NCI-H526 (cell line): ENCODE measurements around the gene STAM2.
A peak's percentile ranks its signal among the peaks of the same experiment; 100 is the strongest.
"Not testable (repeated sequence)": the region's sequence is repeated elsewhere in the genome, so short reads cannot be mapped to it uniquely, and the experiment has no call there.

Experiments
- DNase-seq, 2 experiments: peaks; one replicate each; lab custom pipeline; 2025; lab: John Stamatoyannopoulos, UW

Gene STAM2

DNA sequence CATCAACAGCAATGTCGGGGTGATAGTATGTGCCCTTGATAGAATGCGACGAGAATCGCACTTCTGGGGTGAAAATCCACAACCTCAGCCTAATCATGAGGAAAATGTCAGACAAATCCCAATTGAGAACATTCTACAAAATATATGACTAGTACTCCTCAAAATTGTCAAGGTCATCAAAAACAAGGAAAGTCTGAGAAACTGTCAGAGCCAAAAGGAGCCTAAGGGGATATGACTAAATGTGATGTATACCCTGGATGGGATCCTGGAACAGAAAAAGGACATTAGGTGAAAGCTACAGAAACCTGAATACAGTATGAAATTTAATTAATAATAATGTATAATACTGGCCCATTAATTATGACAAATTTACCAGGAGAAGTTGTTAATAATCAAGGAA lies 69.1 kb downstream of the STAM2 start:
- no peak for DNase-seq

DNA sequence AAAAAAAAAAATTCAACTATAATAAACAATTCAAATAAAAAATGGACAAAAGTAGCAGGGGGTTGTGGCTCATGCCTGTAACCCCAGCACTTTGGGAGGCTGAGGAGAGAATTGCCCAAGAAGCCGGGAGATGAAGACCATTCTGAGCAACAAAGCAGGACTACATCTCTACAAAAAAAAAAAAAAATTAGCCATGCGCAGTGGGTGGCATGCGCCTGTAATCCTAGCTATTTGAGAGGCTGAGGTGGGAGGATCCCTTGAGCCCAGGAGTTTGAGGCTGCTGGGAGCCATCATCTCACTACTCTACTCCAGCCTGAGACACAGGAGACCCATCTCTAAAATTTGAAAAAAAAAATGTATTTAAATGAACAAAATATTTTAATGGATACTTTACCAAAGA lies 72.3 kb downstream of the STAM2 start:
- no peak for DNase-seq

DNA sequence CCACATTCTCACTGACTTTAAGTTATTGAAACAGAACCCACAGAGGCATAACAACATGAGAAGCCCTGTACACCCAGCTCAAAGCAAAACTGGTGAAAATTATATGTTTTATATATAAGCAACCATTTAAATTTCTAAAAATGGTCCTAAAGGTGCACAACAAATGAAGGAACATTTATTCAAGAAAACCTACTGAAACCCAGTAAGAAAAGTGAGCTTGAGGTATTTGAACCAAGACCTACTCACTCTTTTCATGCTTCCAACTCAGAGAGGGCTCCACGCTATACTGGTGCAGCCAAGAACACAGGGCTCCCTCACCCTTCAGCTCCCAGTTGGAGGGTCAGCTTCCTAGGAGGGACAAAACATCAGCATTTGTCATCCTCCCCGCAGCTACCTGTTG lies 74.6 kb downstream of the STAM2 start:
- no peak for DNase-seq

DNA sequence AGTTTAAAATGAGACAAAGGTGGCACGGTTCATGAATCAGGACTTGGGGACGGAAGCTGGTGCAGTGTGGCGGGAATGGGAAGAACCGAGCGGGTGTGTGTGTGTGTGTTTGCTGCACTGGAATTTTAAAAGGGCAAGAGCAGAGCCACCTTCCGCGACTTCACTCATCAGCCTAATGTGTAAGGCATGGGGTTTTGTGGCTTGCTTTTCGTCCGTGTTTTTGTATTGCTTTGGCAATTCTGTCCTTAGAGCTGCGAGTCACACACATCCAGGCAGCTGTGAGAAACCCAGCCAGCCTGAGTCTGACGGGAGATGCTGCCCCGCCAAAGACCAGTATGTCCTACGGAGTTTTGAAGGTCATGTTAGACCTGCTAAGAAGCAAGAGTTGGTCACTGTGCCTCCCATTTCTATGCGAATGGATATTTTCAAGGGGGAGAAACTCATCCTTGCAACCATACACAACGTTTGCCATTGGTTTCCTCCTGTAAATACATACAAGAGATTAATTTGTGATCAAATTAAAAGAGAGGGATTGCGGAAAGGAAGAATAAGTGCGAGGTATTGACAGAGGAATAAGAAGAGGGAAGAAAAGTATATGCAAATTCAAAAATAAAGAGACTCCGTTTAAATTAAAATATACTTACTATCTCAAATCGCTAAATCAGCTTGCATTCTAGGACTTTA lies 76.1 kb downstream of the STAM2 start:
- peak in 1 of 2 experiments; percentile 44 for DNase-seq

DNA sequence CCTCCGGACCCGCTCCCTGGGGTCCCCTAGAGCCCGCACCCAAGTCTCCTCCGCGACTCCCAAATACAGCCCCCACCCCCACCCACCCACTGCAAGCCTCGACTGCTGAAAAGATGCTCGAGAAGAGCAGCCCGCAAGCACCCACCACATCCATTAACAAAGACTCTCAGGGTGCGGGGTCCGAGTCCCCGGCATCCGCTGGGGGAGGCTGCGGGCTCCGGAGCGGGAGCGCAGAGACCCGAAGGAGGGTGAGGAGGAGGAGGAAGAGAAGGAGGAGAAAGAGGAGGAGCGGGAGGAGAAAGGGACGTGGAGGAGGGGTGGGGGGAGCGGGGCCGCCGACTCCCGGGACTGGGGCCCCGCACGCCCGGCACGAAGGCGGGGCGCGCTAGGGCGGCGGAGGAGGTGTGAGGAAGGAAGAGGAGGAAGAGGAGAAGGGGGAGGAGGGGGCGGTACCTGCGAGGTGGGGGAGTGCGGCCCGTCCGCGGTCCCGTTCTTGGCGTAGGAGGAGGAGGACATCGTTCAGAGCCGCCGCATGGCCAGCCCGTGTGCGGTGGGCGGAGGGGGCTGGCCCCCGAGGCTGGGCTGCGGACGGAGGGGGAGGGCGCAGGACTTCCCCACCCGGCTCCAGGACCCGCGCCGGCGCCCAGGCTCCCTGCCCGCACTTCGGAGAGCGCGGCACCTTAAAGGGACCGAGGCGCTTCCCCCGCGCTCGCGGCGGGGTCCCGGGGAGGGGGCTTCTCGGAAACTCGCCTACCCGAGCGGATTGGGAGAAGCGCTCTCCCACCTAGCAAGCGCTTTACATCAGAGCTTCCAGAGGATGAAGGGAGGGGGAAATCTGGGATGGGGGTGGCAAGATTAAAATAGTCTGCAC lies 76.8 kb downstream of the STAM2 start, which contains the start of gene CACNB4:
Gene CACNB4 (minus strand): TSS at position 549 of the 871 bp plus-strand sequence.
- peak in 1 of 2 experiments; percentile 44 for DNase-seq

DNA sequence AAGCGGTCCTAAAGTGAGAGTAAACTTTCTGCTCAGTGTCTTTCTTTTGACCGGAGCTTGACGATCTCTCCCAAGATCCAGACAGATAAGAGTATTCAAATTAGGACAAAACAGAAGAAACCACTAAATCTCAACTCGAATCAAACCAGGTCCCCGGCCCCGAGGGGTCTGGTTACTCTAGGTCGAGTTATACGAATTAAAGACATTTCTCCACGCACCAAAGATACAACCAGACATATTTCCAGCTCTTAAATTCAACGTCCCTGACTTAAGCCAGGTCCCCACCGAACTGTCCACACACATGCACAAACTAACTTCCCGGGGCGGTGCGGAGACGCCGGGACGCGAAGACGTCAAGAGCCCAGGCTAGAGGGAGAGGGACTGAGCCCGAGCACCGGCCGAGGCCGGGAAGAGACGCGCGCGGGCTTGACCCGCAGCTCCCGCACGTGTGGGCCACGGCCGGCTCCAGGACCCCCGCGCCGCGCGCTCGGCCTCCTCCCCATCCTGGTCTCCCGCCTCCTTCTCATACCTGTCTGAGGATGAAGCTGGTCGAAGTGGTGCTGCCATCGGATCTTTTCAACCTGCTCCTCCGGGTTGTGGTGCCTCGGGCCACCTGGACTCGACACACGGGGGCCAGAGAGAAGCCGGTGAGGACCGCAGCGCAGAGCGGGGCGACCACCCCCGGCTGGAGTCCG lies 77.6 kb downstream of the STAM2 start:
- peak in 1 of 2 experiments; percentile 21 for DNase-seq

DNA sequence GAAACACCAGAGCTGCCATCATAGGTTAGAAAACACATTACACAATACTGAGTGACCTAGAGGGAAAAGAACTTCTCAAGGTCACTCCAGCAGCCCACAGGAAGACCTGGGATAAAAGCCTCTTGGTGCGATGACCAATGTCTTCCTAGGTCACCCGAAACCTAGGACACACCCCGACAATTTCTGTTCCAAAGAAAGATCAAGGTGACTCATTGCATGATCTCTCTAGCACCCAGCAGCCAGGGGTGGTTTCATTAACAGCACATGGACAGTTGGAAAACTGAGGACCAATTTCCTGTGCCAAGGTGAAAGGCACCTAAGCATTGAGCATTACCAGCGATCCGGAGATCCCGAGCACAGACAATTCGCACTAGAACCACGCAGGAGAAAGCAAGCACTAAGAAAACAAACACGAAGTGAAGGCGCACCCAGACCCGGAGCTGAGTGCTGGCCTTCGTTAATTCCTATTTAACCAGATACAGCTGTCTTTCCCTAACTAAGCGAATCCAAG lies 78.2 kb downstream of the STAM2 start:
- peak in 1 of 2 experiments; percentile 19 for DNase-seq

DNA sequence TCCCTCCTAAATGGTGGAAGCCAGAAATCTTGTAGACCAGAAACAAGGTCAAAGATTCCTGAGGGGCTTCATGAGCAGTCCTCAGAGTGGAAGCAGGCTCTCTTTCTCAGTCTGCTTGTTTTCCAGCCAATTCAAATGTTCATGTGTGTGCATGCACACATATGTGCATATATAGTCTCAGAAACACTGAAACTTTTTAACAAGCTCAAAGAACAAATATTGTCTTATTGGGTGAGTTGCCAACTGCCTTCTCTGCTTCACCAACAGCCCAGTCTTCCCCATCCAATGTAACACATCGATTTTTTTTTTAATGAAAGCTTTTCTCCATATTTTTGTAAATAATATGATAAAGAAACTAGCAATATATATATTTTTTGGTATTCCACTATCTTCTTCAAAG lies 80.4 kb downstream of the STAM2 start:
- no peak for DNase-seq

DNA sequence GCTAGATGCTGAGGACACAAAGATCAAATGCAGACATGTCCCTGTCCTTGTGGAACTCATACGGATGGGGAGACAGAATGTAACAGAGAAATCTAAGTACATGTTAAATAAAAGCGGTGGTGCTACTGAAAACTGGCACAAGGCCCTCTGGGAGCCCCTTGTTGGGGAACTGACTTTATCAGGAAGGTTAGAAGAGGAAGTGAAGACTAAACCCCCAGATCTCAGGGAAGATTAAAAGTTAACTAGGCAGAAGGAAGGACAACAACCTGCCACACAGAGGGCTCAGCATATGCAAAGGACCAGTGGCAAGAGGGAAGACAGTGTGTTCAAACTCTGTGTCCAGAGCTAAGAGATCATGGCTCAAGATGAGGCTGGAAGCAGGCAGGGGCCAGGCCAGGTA lies 81.5 kb downstream of the STAM2 start:
- no peak for DNase-seq

DNA sequence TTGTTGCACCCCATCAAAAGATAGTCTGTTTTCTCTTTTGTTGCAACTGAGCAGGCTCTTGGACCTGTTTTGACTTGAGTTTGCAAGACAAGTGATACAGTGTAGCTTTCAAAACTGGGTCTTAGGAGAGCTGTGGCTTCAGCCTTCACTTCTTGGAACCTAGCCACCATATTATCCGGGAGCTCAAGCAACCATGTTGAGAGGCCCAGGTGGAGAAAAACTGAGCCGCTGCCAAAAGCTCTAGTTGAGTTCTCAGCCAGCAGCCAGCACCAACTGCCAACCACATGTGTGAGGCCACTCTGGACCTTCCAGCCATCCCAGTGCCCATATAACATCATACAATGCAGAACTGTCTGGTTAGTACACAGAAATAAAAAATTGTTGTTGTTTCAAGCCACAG lies 82.1 kb downstream of the STAM2 start:
- DNase-seq = no peak

DNA sequence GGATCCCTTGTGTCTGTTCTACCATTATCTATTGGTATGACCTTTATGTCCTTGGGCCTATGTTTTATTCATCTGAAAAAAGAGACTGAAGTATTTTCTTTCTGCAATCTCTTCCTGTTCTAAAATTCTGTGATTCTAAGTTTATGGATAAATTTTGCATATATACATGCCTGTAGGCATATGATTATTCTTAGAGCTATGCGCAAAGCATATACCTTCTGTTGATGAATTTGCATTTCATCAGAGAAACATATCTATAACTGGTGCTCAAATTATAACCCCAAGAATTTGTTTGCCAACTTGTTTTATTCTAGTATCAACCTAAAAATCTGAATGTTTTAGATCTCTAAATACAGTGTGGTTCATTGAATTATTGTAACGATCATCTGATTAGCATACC lies 83.5 kb downstream of the STAM2 start:
- DNase-seq = peak in 1 of 2 experiments; percentile 32

DNA sequence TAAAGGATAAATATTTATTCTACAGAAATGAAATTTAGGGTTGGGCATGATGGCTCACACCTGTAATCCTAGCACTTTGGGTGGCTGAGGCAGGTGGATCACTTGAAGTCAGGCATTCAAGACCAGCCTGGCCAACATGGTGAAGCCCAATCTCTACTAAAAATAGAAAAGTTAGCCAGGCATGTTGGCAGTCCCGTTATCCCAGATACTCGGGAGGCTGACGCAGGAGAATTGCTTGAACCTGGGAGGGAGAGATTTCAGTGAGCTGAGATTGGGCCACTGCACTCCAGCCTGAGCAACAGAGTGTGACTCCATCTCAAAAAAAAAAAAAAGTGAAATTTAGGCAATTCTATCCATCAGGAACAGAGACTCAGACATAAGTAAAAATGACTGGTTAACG lies 84.8 kb downstream of the STAM2 start:
- DNase-seq = not testable (repeated sequence)

DNA sequence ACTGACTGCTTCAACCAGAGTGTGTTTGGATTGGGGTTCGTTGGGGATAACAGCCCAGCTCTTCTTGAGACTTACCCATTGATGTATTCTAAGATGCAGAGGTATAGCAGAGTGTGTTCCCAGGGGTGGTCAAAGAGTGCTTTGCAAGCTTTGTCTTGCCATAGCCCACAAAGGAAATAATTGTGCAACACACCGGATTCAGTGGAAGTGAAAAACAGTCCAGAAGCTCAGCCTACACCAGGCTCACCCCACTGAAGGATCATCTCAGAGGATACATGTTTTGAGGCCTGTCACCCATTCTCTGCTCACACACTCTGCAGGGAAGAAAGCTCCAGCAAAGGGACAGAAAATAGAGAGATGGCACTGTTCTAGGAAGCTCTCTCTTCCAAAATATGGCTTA lies 86.3 kb downstream of the STAM2 start:
- DNase-seq = no peak

DNA sequence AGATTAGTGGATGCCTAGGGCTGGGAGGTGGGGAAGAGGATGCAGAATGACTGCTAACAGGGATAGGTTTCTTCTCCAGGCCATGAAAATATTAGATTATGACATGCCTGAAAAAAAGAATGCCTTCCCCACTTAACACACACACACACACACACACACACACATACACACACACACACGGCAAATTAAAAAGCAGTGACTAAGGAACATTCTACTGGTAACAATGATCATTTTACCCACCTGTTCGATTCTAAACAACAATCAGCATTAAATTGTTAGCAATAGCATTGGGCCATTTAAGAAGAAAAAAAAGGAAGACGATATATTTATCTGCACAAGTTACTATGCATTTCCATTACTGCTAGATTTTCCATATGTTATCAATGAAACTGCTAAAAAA lies 87.6 kb downstream of the STAM2 start:
- no peak for DNase-seq

DNA sequence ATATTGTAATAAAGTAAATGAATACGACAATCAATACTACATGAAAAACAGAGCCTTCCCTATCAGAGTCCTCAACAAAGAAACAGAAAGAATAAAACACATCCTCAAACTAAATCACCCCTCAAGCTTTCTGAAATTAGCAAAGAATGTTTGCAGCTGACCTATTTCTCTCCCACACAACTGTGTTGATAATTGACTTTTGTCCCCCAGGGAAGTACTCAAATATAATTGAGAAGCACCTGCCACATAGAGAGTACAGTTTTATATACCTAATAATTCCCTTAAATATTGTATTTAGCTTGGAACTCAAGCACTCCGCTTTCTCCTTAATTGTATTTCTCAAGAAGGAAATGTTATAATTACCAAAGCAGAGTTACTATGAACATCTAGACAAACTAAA lies 89.3 kb downstream of the STAM2 start:
- no peak for DNase-seq

DNA sequence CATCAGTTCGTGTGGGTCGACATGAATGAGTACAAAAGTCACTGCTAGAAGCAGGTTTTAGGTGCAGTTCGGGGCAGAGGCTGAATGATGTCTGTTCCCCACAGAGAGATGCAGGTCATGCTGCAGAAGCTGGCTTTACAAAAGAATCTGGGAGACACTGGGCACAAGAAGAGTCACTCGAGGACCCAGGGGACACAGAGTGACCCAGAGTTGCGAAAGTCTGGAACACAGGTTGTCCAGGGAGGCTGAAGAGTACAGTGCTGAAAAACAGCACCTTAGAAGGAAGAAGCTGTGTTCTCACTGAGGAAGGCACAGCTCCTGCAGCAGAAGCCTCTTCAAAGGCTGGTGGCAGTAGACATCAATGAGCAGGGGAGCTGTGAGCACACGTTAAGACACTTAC lies 91.5 kb downstream of the STAM2 start:
- no peak for DNase-seq

DNA sequence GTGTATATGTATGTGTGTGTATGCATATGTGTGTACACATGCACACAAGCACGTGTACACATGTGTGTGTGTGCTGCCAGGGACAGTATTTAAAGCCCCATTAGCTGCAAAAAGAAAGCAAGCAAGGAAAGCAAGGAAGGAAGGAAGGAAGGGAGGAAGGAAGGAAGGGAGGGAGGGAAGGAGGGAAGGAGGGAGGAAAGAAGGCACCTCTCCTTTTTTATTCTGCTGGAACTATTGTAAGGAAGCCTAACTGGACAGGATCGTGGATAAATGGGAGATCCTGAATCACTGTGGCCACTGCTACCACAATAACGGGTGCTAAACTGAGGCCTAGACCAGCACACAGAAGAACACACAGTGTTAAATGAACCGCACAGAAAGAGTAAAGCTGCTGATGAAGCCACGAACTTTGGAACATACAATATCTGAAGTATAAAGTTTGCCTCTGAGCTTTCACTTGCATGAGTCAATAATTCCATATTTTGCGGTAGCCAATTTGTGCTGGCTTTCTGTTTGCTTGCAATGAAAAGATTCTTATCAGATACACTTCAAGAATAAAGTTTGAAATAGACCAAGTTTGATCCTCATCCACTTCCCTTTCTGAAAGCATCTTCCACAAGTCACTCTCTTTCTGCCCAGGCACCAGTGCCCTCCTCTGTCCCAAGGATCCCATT lies 92.2 kb downstream of the STAM2 start:
- DNase-seq = no peak

DNA sequence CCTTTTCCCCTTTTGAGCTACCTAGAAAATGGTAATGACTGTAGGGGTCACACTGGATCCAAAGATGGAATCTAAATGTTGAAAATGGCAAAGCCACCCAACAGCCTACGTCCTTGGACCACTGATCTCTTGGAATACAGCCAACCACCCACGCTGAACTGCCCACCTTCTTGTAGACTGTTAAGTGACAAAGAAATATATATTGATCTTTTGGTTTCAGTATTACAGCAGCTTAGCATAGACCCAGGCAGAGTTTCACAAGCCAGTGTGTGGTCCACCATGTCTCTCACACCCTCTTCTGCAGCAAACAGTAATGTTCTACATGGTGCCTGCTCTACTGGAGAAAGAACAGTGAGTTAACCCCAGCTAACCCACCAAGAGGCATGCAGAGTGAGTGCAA lies 96.9 kb downstream of the STAM2 start:
- DNase-seq = no peak

DNA sequence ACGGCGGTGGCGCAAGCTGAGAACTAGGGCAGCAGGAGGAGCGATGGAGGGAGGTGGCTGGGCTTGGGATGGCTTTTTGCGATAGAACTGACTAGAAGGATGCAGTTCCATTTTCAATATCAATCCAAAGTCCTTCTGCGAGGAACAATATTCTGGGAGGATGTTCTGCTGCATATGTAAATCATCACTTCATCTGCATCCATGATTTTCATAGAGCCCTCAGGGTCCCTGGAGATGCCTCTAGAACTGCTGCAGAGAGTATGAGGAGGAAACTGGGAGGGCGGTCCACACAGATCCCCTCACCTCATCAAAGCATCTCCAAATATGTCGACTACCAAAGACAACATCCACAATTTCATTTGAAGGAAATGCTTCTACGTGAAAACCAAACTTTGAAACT lies 97.5 kb downstream of the STAM2 start:
- peak; percentile 31 to 71 for DNase-seq

DNA sequence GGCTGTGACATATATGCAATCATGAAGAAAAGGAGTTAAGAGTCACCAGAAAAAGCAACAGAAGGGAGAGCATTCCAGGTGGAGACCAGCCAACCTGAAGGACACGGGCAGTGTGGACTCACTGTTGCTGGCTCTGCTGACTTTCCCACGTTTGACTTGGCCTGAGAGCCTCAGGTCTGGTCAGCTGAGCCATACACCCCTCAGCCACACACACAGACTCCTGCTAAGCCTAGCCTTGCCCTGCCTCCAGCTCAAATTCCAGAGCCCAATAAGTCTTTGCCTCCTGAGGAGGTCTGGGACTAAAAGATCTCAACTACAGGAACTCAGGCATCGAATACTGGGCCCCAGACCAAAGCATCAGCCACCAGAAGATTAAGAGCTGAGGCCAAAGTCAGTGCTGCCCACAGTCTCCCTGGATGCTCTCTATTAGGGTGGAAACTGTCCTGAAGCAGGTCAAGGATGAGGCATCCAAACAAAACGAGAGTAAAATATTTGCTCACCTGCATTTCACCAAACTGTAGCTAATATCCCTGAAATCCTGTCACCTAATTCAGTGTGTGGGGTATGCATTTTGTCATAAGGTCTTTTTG lies 100.0 kb downstream of the STAM2 start:
- no peak for DNase-seq

DNA sequence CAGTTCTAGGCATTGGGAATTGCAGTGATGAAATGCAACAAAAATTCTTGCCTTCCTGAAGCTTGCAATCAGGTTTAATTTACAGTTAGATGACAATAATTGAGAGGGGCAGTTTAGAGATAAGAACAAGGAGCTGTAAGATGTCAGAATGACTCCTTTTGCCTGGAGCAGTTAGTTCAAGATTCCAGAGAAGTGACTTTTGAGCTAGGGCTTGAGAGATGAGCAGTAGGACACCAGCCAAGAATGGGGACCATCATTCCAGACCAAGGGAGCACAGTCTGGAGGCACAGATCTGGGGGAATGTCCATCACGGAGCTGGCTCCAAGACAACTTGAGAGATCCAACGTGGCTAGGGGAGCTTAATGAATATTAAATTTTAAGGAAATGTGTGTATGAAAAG lies 103.6 kb downstream of the STAM2 start:
- DNase-seq = no peak

DNA sequence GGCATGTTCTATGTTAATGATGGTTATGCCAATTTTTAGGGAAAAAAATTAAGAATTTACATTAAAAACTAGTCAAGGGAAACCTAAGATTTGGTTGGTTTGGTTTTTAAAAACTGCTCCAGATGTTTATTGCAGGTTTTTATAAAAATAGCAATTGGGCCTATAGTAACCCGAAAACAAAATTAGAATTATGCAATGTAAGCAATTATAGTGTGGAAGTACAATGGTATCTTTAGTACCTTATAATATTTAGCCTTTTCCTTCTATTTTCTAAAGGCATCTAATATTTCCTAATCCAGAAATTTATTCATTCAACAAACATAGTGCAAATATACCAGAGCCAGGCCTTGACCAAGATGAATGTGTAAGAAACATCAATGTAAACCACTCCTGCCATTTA lies 104.0 kb downstream of the STAM2 start:
- DNase-seq = no peak
